ENCODE measurements around the gene UVSSA. TPM values are rescaled to one million over a fixed set of nuclear protein-coding genes. Genes with fewer than 3 reads are reported as not detected.

Gene UVSSA
- polyA plus RNA-seq, 1 of the 3 experiments (the other 2 are of a cell fraction), result 14.9 TPM

GRCh38 chr4:1316537-1317168, 30.4 kb upstream of the UVSSA start:
- H2AFZ ChIP-seq (ENCODE audit: low read depth), result no peak overlapping the region
- WGBS (ENCODE audit: low lambda C conversion rate), result 97% methylated on average over 13 of the region's 16 CpGs

GRCh38 chr4:1317177-1318045, 29.6 kb upstream of the UVSSA start:
- no peaks in the 10 kb centered on the region for H3K27me3 ChIP-seq (ENCODE audit: insufficient read depth)
- H3K79me2 ChIP-seq (ENCODE audit: insufficient read depth), result peaks cover 53% of the 10 kb centered on the region; the same call in 1 of the 2 replicates
- H3K4me1 ChIP-seq (ENCODE audit: control insufficient read depth in 1 of 2, insufficient read depth in 2 of 2, low read depth in 1 of 2, low read length in 1 of 2), result no peaks in the 10 kb centered on the region
- H3K36me3 ChIP-seq (replicated peaks in 1 of 2; ENCODE audit: control insufficient read depth in 1 of 2, insufficient read depth in 2 of 2, low read length in 1 of 2), result peaks cover 45 to 56% of the 10 kb centered on the region in 2 experiments
- H4K20me1 ChIP-seq (ENCODE audit: insufficient read depth), result no peaks in the 10 kb centered on the region
- no peak overlapping the region for H3K4me2 ChIP-seq
- H3F3A ChIP-seq (replicated peaks; ENCODE audit: insufficient read depth), result peaks cover 33% of the 10 kb centered on the region
- CTCF ChIA-PET, result no interaction called here
- no peak overlapping the region for H3K9ac ChIP-seq
- WGBS (ENCODE audit: low lambda C conversion rate), result 97% methylated on average over 24 of the region's 29 CpGs
- H3K9me3 ChIP-seq, result no peaks in the 10 kb centered on the region
- H2AFZ ChIP-seq (ENCODE audit: low read depth), result no peak overlapping the region
- DNase-seq, result no peak
- no peak overlapping the region for H3K4me3 ChIP-seq (ENCODE audit: low read depth in 2 of 2, low read length in 1 of 2)
- no peaks in the 10 kb centered on the region for H3K9me2 ChIP-seq
- POLR2A ChIA-PET, result no interaction called here
- no peak overlapping the region for H3K27ac ChIP-seq (ENCODE audit: low read depth in 2 of 2, low read length in 1 of 2)
- TF ChIP-seq RCOR1 (IDR thresholded peaks at IDR 0.05; ENCODE audit: low read length) (no peak), ELF1 (IDR thresholded peaks at IDR 0.05) (no peak), FOXM1 (IDR thresholded peaks at IDR 0.05; ENCODE audit: low read depth) (no peak), EP300 (IDR thresholded peaks at IDR 0.05; ENCODE audit: borderline replicate concordance in 1 of 2, low read depth in 1 of 2, low read length in 1 of 2) (no peak), SMC3 (IDR thresholded peaks at IDR 0.05; ENCODE audit: low read depth, low read length) (no peak), PBX3 (IDR thresholded peaks at IDR 0.05) (no peak), NFIC (IDR thresholded peaks at IDR 0.05; ENCODE audit: borderline replicate concordance) (no peak), CHD2 (IDR thresholded peaks at IDR 0.05; ENCODE audit: low read length, partially characterized antibody) (no peak)
- TF ChIP-seq, protein P1, sequence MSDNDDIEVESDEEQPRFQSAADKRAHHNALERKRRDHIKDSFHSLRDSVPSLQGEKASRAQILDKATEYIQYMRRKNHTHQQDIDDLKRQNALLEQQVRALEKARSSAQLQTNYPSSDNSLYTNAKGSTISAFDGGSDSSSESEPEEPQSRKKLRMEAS (IDR thresholded peaks at IDR 0.05; ENCODE audit: low read depth), result no peak
- TF ChIP-seq, protein P2, sequence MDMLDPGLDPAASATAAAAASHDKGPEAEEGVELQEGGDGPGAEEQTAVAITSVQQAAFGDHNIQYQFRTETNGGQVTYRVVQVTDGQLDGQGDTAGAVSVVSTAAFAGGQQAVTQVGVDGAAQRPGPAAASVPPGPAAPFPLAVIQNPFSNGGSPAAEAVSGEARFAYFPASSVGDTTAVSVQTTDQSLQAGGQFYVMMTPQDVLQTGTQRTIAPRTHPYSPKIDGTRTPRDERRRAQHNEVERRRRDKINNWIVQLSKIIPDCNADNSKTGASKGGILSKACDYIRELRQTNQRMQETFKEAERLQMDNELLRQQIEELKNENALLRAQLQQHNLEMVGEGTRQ (IDR thresholded peaks at IDR 0.05; ENCODE audit: borderline replicate concordance, low read depth, low read length), result no peak
- TF ChIP-seq, protein P3, sequence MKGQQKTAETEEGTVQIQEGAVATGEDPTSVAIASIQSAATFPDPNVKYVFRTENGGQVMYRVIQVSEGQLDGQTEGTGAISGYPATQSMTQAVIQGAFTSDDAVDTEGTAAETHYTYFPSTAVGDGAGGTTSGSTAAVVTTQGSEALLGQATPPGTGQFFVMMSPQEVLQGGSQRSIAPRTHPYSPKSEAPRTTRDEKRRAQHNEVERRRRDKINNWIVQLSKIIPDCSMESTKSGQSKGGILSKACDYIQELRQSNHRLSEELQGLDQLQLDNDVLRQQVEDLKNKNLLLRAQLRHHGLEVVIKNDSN (IDR thresholded peaks at IDR 0.05; ENCODE audit: borderline replicate concordance, low read depth), result no peak

More at GRCh38 chr4:1316537-1317168, 30.4 kb upstream of the UVSSA start:
- no peak for DNase-seq
- Histone ChIP-seq H3K9ac (no peak overlapping the region), H3K9me3 (no peaks in the 10 kb centered on the region), H3K4me3 (ENCODE audit: low read depth in 2 of 2, low read length in 1 of 2) (no peak overlapping the region), H3F3A (replicated peaks; ENCODE audit: insufficient read depth) (peaks cover 25% of the 10 kb centered on the region), H3K36me3 (replicated peaks in 1 of 2; ENCODE audit: control insufficient read depth in 1 of 2, insufficient read depth in 2 of 2, low read length in 1 of 2) (peaks cover 43 to 50% of the 10 kb centered on the region in 2 experiments), H3K9me2 (no peaks in the 10 kb centered on the region), H3K4me1 (ENCODE audit: control insufficient read depth in 1 of 2, insufficient read depth in 2 of 2, low read depth in 1 of 2, low read length in 1 of 2) (no peaks in the 10 kb centered on the region), H3K27ac (ENCODE audit: low read depth in 2 of 2, low read length in 1 of 2) (no peak overlapping the region), H3K27me3 (ENCODE audit: insufficient read depth) (no peaks in the 10 kb centered on the region), H3K4me2 (no peak overlapping the region), H4K20me1 (ENCODE audit: insufficient read depth) (peaks cover under 1% of the 10 kb centered on the region; the same call in 1 of the 2 replicates), H3K79me2 (ENCODE audit: insufficient read depth) (peaks cover 57% of the 10 kb centered on the region; the same call in 1 of the 2 replicates)
- TF ChIP-seq, protein P4, sequence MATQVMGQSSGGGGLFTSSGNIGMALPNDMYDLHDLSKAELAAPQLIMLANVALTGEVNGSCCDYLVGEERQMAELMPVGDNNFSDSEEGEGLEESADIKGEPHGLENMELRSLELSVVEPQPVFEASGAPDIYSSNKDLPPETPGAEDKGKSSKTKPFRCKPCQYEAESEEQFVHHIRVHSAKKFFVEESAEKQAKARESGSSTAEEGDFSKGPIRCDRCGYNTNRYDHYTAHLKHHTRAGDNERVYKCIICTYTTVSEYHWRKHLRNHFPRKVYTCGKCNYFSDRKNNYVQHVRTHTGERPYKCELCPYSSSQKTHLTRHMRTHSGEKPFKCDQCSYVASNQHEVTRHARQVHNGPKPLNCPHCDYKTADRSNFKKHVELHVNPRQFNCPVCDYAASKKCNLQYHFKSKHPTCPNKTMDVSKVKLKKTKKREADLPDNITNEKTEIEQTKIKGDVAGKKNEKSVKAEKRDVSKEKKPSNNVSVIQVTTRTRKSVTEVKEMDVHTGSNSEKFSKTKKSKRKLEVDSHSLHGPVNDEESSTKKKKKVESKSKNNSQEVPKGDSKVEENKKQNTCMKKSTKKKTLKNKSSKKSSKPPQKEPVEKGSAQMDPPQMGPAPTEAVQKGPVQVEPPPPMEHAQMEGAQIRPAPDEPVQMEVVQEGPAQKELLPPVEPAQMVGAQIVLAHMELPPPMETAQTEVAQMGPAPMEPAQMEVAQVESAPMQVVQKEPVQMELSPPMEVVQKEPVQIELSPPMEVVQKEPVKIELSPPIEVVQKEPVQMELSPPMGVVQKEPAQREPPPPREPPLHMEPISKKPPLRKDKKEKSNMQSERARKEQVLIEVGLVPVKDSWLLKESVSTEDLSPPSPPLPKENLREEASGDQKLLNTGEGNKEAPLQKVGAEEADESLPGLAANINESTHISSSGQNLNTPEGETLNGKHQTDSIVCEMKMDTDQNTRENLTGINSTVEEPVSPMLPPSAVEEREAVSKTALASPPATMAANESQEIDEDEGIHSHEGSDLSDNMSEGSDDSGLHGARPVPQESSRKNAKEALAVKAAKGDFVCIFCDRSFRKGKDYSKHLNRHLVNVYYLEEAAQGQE (IDR thresholded peaks at IDR 0.05; ENCODE audit: low read depth, low read length), result no peak
- TF ChIP-seq NRF1 (IDR thresholded peaks at IDR 0.05; ENCODE audit: low read depth, low read length) (no peak), MEF2A (IDR thresholded peaks at IDR 0.05; ENCODE audit: borderline replicate concordance, low read depth) (no peak), TAF1 (IDR thresholded peaks at IDR 0.05; ENCODE audit: borderline replicate concordance, low read depth, low read length) (no peak)
- ChIA-PET POLR2A (no interaction called here), CTCF (no interaction called here)

Measured in SK-N-SH (cell line).